GM12801 (cell line): ENCODE measurements around the gene CAPZA2.

Experiments
- TF ChIP-seq, protein P1 (sequence below): IDR thresholded peaks from one replicate; pipeline ENCODE4 v1.5.1; 2011; ENCODE audit warnings: control low read depth; ENCODE audit not compliant: insufficient read length; ENCODE audit errors: extremely low read depth

CAPZA2 gene

DNA sequence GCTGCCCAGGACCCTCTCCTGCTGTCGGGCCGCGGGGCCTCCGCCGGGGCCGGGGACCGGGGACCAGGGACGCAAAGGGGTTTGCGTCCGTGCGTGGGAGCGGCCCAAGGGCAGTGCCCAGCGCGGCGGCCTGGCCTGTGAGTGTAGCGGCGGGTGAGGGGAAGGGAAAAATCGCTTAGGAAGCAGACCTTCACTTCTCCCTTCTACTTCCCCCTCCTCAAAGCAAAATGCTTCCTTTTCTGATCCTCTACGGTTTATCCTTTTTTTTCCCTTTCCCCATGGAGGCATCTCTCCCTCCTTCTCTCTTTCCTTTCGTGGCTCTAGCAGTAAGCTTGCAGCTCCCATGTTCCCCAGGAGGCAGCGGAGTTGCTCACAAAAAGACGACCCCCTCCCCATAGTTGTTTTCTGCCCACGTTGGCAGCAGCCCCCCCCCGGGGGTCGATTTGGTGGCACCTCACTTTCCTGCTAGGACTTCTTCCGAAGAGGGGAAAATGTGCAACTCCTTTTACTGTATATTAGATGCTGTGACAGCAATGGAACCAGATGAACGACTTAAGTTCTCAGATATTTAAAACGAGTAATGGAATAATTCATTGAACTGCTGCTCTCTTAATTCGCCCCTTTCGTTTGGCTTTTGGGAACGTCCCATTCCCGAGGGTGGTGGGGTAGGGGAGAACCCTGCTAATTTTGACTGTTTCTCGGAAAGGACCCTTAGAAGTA lies 724 bp downstream of the CAPZA2 start:
- TF ChIP-seq, protein P1, sequence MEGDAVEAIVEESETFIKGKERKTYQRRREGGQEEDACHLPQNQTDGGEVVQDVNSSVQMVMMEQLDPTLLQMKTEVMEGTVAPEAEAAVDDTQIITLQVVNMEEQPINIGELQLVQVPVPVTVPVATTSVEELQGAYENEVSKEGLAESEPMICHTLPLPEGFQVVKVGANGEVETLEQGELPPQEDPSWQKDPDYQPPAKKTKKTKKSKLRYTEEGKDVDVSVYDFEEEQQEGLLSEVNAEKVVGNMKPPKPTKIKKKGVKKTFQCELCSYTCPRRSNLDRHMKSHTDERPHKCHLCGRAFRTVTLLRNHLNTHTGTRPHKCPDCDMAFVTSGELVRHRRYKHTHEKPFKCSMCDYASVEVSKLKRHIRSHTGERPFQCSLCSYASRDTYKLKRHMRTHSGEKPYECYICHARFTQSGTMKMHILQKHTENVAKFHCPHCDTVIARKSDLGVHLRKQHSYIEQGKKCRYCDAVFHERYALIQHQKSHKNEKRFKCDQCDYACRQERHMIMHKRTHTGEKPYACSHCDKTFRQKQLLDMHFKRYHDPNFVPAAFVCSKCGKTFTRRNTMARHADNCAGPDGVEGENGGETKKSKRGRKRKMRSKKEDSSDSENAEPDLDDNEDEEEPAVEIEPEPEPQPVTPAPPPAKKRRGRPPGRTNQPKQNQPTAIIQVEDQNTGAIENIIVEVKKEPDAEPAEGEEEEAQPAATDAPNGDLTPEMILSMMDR = no peak

DNA sequence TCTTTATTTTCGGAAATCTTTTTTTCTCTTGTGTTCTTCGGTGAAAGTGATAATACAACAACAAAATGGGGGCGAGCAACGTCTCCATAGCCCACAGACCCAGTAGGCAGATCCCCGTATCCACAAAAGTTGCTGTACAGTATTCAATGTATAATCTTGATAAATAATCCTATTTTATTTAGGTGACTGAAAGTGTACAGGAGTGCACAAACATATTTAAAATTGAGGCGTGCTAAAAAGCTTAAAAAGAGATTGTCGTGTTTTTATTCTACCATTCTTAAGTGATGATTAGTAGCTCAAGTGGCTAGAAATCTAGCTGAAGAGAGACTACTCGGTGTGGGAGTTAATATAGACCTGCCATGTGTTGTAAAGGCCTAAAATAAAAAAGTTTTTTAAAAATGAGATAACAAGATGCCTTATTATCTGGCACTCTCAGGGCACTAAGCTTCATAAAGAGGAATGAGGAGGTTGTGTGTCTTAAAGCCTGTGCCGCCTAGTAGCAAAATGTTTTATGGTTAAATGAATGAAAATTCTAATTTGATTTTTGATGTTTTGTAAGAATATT lies 1.6 kb downstream of the CAPZA2 start:
- TF ChIP-seq, protein P1 = no peak

DNA sequence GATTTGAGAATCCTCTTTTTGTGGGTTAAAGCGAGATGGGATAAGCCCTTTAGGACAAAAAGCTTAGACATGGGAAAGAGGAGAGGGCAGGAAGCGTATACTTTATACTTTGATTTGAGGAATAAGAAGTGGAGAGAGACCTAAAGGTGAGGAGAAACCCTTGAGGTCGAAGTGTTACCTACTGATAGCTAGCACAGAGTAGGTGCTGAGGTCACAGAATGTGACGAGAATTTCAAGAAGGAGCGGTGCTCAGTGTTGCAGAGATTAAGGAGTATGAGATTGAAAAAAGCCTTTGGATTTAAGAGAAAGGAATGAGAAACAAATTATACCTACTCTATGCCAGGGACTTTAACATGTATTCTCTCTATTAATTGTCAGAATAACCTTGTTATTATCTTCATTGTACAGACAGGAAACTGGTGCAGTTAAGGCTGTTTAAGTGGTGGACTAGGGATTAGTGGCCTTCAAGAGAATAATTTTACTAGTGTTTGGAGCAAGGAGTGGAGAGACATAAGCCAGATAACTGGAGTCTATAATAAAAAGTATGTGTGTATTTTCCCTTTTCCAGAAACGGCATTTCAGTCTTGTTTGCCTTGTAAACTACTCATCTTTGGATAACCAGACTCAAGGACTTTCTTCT lies 8.8 kb downstream of the CAPZA2 start:
- TF ChIP-seq, protein P1 = no peak

DNA sequence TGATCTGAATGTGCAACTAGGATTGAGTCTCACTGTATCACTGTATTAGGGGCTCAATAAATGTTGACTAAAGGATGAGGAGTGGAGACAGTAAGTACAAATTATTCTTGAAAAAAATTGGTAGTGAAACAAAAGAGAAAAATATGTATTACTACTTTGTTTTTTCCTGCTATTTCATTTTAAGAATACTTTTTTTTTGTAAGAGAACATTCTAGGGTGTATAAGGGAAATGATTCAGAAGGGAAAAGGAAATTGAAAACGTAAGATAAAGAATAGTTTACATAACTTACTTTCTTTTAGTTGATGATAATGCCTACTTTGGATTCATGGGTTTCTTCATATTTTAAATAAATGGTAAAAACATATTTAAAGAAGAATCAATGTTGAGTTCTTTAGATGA lies 9.6 kb downstream of the CAPZA2 start:
- TF ChIP-seq, protein P1 = no peak

DNA sequence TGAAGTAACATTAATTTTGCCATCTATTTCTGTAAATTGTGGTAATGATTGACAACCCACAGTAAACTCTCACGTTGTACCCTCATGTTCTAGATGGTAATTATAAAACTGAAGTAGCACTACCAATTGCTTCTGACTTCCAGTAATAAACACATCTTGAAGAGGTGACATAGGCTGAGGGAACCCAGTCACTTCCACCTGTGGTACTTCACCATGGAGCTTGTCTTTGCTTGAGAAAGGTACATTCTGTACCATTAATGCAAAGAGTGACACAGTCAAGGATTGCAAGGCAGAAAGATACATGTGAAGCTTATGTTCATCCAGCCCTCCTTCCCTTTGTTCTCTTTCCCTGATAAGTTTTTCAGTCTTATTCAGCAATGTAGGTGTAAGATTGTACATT lies 11.2 kb downstream of the CAPZA2 start:
- TF ChIP-seq, protein P1 = no peak

DNA sequence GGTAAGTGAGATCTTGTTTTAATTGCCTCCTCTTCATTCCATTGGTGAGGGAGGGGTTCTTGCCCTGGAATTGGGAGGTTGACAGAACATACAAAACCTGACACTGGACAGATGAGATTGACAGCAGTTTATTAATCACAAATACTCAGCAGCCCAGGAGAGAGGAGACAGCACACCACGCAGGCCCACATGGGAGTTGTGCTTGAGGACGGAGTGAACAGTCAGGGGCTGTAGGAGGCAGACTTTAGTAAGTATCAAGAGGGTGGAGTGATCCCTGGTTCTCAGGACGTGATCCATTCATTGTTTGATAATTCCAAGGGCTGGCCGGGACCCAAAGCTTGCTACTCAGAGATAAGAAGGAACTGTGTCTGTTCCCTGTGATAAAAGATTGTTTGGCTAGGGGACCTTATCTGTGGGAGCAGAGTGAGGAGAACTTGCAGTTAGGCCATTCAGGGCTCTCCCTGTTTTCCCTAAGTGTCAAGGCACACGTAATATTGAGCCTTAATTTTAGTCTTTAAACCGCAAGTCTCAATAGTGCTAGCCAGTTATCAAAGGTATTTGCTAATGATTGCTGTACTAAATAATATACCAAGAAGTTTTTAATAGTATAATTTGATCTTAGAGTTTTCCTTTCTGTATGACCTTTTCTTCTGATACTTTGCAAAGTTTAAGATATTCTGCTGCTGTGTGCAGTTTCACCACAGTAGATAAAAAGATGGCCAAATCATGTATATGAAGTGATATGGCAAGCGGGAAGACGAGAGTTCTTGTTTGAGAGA lies 14.5 kb downstream of the CAPZA2 start:
- TF ChIP-seq, protein P1 = no peak

DNA sequence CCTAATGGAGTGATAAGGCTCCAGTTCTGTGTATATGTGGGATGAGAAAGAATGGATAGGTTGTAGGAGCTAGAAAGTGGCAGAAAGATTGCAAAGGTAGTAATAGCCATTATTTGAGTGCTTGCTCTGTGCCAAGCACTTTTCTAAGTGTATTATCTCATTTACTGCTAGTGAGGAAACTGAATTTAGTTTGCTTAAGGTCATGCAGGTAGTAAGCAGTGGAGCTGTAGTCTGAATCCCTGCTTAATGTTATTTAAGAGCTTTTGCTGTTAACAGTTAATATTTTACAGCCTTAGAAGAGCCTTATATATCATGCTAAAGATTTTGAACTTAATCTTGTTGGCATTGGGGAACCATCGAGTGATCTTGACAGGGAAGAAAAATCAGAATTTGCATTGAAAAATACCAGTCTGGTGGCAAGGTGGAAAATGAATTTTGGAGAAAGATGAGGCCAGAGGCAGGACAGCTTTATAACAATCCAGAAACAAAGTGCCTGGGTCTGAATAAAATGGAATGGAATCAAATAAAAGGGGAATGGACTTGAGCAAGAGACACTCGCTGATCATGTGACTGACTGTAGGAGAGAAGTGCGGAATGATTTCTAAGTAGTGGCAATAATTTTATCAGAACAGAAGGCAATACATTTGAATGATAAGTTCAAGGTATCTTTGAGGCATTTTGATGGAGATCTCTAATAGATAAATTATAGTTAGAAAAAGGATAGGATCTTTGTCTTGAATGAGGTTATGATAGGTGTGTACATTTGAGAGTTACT lies 15.2 kb downstream of the CAPZA2 start:
- TF ChIP-seq, protein P1 = no peak
